Loucy (cell line): ENCODE measurements around the gene FGF21.

Experiments used
- H2AFZ ChIP-seq: fragments of 200-600 bp; sonication (generic); 2 replicates; pipeline ENCODE4 v1.6.0; 2016; ENCODE audit warnings: antibody characterized with exemption, mild to moderate bottlenecking, low read length, moderate library complexity
- H3F3A ChIP-seq: fragments of 200-600 bp; 2 replicates; pipeline ENCODE4 v1.6.0; 2016; ENCODE audit warnings: antibody characterized with exemption, low read depth, mild to moderate bottlenecking
- H3K27me3 ChIP-seq: fragments of 200-600 bp; sonication (generic); 2 replicates; pipeline ENCODE4 v1.6.1; 2014; ENCODE audit warnings: low read length, mild to moderate bottlenecking; ENCODE audit not compliant: insufficient read depth, poor library complexity, severe bottlenecking
- H3K36me3 ChIP-seq: fragments of 200-600 bp; sonication (generic); 2 replicates; pipeline ENCODE4 v1.6.1; 2016; ENCODE audit warnings: low read length; ENCODE audit not compliant: insufficient read depth
- H3K4me1 ChIP-seq: fragments of 200-600 bp; sonication (generic); 2 replicates; pipeline ENCODE4 v1.5.1; 2014; ENCODE audit warnings: low read length, mild to moderate bottlenecking; ENCODE audit not compliant: insufficient read depth, poor library complexity, severe bottlenecking
- H3K4me2 ChIP-seq: fragments of 200-600 bp; sonication (generic); 2 replicates; pipeline ENCODE4 v1.6.0; 2014; ENCODE audit warnings: antibody characterized with exemption, low read length, low read depth, mild to moderate bottlenecking; ENCODE audit not compliant: poor library complexity, severe bottlenecking
- H3K4me3 ChIP-seq: fragments of 200-600 bp; sonication (generic); 2 replicates; pipeline ENCODE4 v1.5.1; 2014; ENCODE audit warnings: low read length, mild to moderate bottlenecking, mixed read lengths; ENCODE audit not compliant: poor library complexity, severe bottlenecking
- H3K79me2 ChIP-seq: fragments of 200-600 bp; sonication (generic); 2 replicates; pipeline ENCODE4 v1.6.1; 2014; ENCODE audit warnings: low read length; ENCODE audit not compliant: insufficient read depth
- H3K9ac ChIP-seq: fragments of 200-600 bp; sonication (generic); 2 replicates; pipeline ENCODE4 v1.6.0; 2014; ENCODE audit warnings: mild to moderate bottlenecking, low read depth, low read length, moderate library complexity; ENCODE audit not compliant: poor library complexity, severe bottlenecking
- H3K9me2 ChIP-seq: fragments of 200-600 bp; sonication (generic); replicated peaks from 2 replicates; pipeline ENCODE4 v1.6.1; 2016; ENCODE audit warnings: low read depth, low read length, mixed read lengths
- H3K9me3 ChIP-seq: fragments of 200-600 bp; sonication (generic); 2 replicates; pipeline ENCODE4 v1.6.1; 2014; ENCODE audit warnings: mild to moderate bottlenecking, antibody characterized with exemption, low read length, low read depth; ENCODE audit not compliant: insufficient read depth
- H4K20me1 ChIP-seq: fragments of 200-600 bp; sonication (generic); 2 replicates; pipeline ENCODE4 v1.6.0; 2014; ENCODE audit warnings: antibody characterized with exemption, low read length, mild to moderate bottlenecking; ENCODE audit not compliant: insufficient read depth, poor library complexity, severe bottlenecking
- EZH2phosphoT487 ChIP-seq: fragments of 200-600 bp; IDR thresholded peaks from 2 replicates; pipeline ENCODE4 v1.6.1; 2018; ENCODE audit warnings: antibody characterized with exemption, mild to moderate bottlenecking, moderate library complexity, borderline replicate concordance
- TF ChIP-seq, protein P1 (sequence below): fragments of 200-600 bp; sonication (generic); conservative IDR thresholded peaks from 2 replicates; pipeline ENCODE4 v1.5.1; 2014; ENCODE audit warnings: mild to moderate bottlenecking, antibody characterized with exemption, low read length

FGF21 gene

DNA sequence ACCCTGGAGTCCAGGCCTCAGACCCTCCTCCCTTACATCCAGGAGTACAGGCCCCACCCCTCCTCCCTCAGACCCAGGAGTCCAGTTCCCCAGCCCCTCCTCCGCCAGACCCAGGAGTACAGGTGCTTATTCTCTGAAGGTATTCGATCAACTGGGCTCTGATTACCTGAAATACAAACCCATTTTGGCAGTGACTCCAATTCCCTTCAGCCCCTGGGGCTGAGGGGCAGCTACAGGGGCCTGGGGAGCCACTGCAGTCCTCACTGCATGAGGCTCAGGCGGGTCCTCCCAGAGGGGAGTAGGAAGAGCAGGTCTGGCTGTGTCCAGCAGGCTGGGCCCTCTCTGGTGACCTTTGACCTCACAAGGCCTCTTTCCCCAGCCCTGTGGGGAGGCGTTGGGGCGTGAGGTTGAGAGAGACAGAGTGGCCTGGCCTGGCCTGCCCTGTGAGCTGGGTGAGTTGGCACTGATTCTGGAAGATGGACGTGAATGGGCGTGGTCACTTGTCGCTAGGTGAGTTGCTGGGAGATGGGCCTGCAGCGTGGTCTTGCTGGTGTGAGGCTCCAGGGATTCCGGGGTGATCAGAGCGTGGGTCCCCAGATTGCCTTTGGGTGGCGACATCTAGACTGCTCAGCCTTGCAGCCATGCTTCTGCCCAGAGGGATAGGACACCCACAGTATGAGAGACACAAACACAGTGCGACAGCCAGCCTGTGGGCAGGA is 52.4 kb downstream of the FGF21 start:
- TF ChIP-seq EZH2phosphoT487 = no peak
- TF ChIP-seq, protein P1, sequence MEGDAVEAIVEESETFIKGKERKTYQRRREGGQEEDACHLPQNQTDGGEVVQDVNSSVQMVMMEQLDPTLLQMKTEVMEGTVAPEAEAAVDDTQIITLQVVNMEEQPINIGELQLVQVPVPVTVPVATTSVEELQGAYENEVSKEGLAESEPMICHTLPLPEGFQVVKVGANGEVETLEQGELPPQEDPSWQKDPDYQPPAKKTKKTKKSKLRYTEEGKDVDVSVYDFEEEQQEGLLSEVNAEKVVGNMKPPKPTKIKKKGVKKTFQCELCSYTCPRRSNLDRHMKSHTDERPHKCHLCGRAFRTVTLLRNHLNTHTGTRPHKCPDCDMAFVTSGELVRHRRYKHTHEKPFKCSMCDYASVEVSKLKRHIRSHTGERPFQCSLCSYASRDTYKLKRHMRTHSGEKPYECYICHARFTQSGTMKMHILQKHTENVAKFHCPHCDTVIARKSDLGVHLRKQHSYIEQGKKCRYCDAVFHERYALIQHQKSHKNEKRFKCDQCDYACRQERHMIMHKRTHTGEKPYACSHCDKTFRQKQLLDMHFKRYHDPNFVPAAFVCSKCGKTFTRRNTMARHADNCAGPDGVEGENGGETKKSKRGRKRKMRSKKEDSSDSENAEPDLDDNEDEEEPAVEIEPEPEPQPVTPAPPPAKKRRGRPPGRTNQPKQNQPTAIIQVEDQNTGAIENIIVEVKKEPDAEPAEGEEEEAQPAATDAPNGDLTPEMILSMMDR = no peak; the same call in 1 of the 2 replicates
- no peak overlapping the region for H3K9ac ChIP-seq
- H4K20me1 ChIP-seq = no peaks in the 10 kb centered on the region
- H3K4me3 ChIP-seq = no peak overlapping the region
- H3K9me2 ChIP-seq = no peaks in the 10 kb centered on the region
- peaks cover 15% of the 10 kb centered on the region for H3K79me2 ChIP-seq
- no peaks in the 10 kb centered on the region for H3K36me3 ChIP-seq
- H3K27me3 ChIP-seq = no peaks in the 10 kb centered on the region
- no peak overlapping the region for H3K4me2 ChIP-seq
- H3F3A ChIP-seq = no peaks in the 10 kb centered on the region
- no peak overlapping the region for H2AFZ ChIP-seq
- no peaks in the 10 kb centered on the region for H3K9me3 ChIP-seq
- H3K4me1 ChIP-seq = peaks cover 9% of the 10 kb centered on the region
